Measurements from ENCODE around the gene LRRC74B. TPM values are rescaled to one million over a fixed set of nuclear protein-coding genes. Genes with fewer than 3 reads are reported as not detected.
A peak's percentile ranks its signal among the peaks of the same experiment; 100 is the strongest.

Gene LRRC74B
- total RNA-seq, 4 donors from 2014 or later: not detected

DNA sequence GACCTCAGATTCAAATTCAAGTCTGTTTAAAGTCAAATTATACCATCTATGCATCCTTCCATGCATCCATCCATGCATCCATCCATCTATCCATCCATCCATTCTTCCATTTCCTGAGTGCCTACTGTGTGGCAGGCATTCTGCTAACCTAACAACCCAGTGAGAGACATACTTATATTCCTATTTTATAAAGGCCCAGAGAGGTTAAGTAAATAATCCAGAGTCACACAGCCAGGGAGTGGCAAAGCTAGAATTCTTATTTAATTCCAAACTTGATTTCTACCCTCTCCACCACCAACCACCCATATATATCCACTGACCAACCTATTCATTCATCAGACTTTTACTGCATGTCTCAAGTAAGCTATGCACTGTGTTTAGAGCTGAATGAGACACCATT is 53.8 kb downstream of the LRRC74B start:
- no peak for DNase-seq (ENCODE audit: low spot score in 2 of 2)
- Histone ChIP-seq H3K36me3 (no peaks in the 10 kb centered on the region), H3K4me1 (peaks cover 5% of the 10 kb centered on the region), H3K27me3 (no peaks in the 10 kb centered on the region), H3K4me3 (no peak overlapping the region), H3K9me3 (no peaks in the 10 kb centered on the region), H3K27ac (no peak overlapping the region)
- no peak for TF ChIP-seq POLR2AphosphoS5 (IDR thresholded peaks at IDR 0.05)
- TF ChIP-seq CTCF (IDR thresholded peaks at IDR 0.05): no peak
- TF ChIP-seq EP300 (IDR thresholded peaks at IDR 0.05): no peak
- no peak for TF ChIP-seq POLR2A (IDR thresholded peaks at IDR 0.05)

- Histone ChIP-seq H3K9me3 (no peaks in the 10 kb centered on the region), H3K4me3 (no peak overlapping the region), H3K27me3 (no peaks in the 10 kb centered on the region), H3K4me1 (peaks cover 5% of the 10 kb centered on the region), H3K36me3 (no peaks in the 10 kb centered on the region), H3K27ac (no peak overlapping the region)
- TF ChIP-seq CTCF (IDR thresholded peaks at IDR 0.05): no peak
- no peak for TF ChIP-seq POLR2A (IDR thresholded peaks at IDR 0.05)
- no peak for TF ChIP-seq POLR2AphosphoS5 (IDR thresholded peaks at IDR 0.05)
- no peak for TF ChIP-seq EP300 (IDR thresholded peaks at IDR 0.05)
- WGBS: 73% methylated on average over 7 of the region's 7 CpGs
- DNase-seq (ENCODE audit: low spot score in 2 of 2): peak in 1 of 2 donors; percentile 8
Observed at GRCh38 chr22:21100149-21101032, 54.6 kb downstream of the LRRC74B start.

GRCh38 chr22:21101877-21102638 is 56.3 kb downstream of the LRRC74B start:
- no peak overlapping the region for H3K4me3 ChIP-seq
- peak in 1 of 2 donors; percentile 48 for DNase-seq (ENCODE audit: low spot score in 2 of 2)
- TF ChIP-seq POLR2A (IDR thresholded peaks at IDR 0.05): no peak
- TF ChIP-seq EP300 (IDR thresholded peaks at IDR 0.05): no peak
- TF ChIP-seq CTCF (IDR thresholded peaks at IDR 0.05): no peak
- TF ChIP-seq POLR2AphosphoS5 (IDR thresholded peaks at IDR 0.05): no peak
- no peak overlapping the region for H3K27ac ChIP-seq
- H3K9me3 ChIP-seq: no peaks in the 10 kb centered on the region
- 79% methylated on average over 5 of the region's 6 CpGs for WGBS
- no peaks in the 10 kb centered on the region for H3K36me3 ChIP-seq
- peaks cover 5% of the 10 kb centered on the region for H3K4me1 ChIP-seq
- H3K27me3 ChIP-seq: no peaks in the 10 kb centered on the region

DNA sequence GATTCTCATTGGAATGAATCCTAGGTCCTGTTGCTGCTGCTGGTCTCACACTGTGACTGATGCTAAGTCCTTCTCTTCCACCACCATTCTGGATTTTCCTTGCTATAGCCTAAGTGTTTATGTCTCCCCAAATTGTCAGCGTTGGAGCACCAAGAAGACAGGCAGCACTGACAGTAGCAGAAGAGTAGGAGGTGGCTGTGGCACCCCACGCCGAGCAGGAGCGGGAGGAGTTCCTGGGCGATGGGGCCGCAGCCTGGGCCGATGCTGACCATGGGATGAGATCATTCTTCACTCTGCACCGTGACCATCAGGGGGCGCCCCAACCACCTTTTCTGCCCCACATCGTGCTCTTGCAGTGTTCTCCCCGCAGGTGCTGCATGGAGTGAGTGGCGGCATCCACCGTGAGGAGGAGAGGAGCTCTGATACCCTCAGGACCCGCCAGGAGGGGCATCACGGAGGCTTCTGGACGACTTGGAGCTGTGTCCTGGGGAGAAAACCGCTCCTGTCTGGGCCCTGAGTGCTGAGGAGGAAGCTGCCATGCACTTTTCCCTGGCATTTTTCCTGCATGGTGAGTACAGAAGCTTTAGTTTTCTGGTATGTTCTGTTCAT is 57.0 kb downstream of the LRRC74B start:
- TF ChIP-seq CTCF (IDR thresholded peaks at IDR 0.05) (peak; percentile 33 to 72), EP300 (IDR thresholded peaks at IDR 0.05) (no peak), POLR2AphosphoS5 (IDR thresholded peaks at IDR 0.05) (no peak), POLR2A (IDR thresholded peaks at IDR 0.05) (no peak)
- 2% methylated on average over 16 of the region's 17 CpGs for WGBS
- Histone ChIP-seq H3K4me1 (peaks cover 5% of the 10 kb centered on the region), H3K9me3 (no peaks in the 10 kb centered on the region), H3K4me3 (no peak overlapping the region), H3K36me3 (no peaks in the 10 kb centered on the region), H3K27me3 (no peaks in the 10 kb centered on the region), H3K27ac (no peak overlapping the region)
- DNase-seq (ENCODE audit: low spot score in 2 of 2): peak in 1 of 2 donors; percentile 82

All from suprapubic skin (tissue), 4 donors.